CD4-positive, alpha-beta T cell treated with Interleukin-6 at 100 ng/mL for 8 hours (primary cell): ENCODE results near the gene NEU3.
A peak's percentile ranks its signal among the peaks of the same experiment; 100 is the strongest.
"Not testable (repeated sequence)": the region's sequence is repeated elsewhere in the genome, so short reads cannot be mapped to it uniquely, and the experiment has no call there.

ENCODE experiments used
- DNase-seq: peaks from one replicate; pipeline ENCODE4 v3.0.0-alpha.2; 2020; ENCODE audit warnings: mixed read lengths, low spot score

NEU3 gene

GRCh38 chr11:74988541-74989259 is at the start of gene NEU3:
Gene NEU3 (plus strand): TSS chr11:74988933. CDS start chr11:74989061, 128 bp downstream.
- peak; percentile 83 for DNase-seq

- no peak for DNase-seq
Observed at GRCh38 chr11:74941492-74941891, 47.2 kb upstream of the NEU3 start.

GRCh38 chr11:74942073-74942759 is 46.5 kb upstream of the NEU3 start:
- DNase-seq, result no peak

GRCh38 chr11:74948546-74948897 is 40.2 kb upstream of the NEU3 start:
- peak; percentile 5 for DNase-seq

- DNase-seq, result peak; percentile 96
Observed at GRCh38 chr11:74948898-74949752, 39.6 kb upstream of the NEU3 start, which contains the start of the genes SPCS2 and XRRA1. Gene SPCS2 (plus strand): TSS chr11:74949266. CDS start chr11:74949286, 20 bp downstream. Gene XRRA1 (minus strand): TSS chr11:74949091. CDS start chr11:74940878, 8,213 bp downstream.

- no peak for DNase-seq
Observed at GRCh38 chr11:74949753-74950137, 39.0 kb upstream of the NEU3 start.

GRCh38 chr11:74950374-74950969 is 38.3 kb upstream of the NEU3 start:
- DNase-seq, result no peak

GRCh38 chr11:74951226-74951625 is 37.5 kb upstream of the NEU3 start:
- DNase-seq, result no peak

- no peak for DNase-seq
Observed at GRCh38 chr11:74952752-74953151, 36.0 kb upstream of the NEU3 start.

- DNase-seq, result no peak
Observed at GRCh38 chr11:74953451-74953850, 35.3 kb upstream of the NEU3 start.

GRCh38 chr11:74954199-74954598 is 34.5 kb upstream of the NEU3 start:
- no peak for DNase-seq

GRCh38 chr11:74956397-74957015 is 32.2 kb upstream of the NEU3 start:
- no peak for DNase-seq

GRCh38 chr11:74957937-74958629 is 30.6 kb upstream of the NEU3 start:
- DNase-seq, result no peak

GRCh38 chr11:74960128-74960527 is 28.6 kb upstream of the NEU3 start:
- not testable (repeated sequence) for DNase-seq

- no peak for DNase-seq
Observed at GRCh38 chr11:74966651-74967050, 22.1 kb upstream of the NEU3 start.

GRCh38 chr11:74970852-74971395 is 17.8 kb upstream of the NEU3 start:
- DNase-seq, result no peak

GRCh38 chr11:74971424-74971823 is 17.3 kb upstream of the NEU3 start:
- no peak for DNase-seq

- DNase-seq, result no peak
Observed at GRCh38 chr11:74978041-74978440, 10.7 kb upstream of the NEU3 start.

- DNase-seq, result no peak
Observed at GRCh38 chr11:74980634-74981033, 8.1 kb upstream of the NEU3 start.

GRCh38 chr11:74981888-74982287 is 6.8 kb upstream of the NEU3 start:
- DNase-seq, result no peak

GRCh38 chr11:74984070-74984469 is 4.7 kb upstream of the NEU3 start:
- no peak for DNase-seq
